ENCODE data around the gene CAPN15.
"Not testable (repeated sequence)": the region's sequence is repeated elsewhere in the genome, so short reads cannot be mapped to it uniquely, and the experiment has no call there.

CAPN15 gene

GRCh38 chr16:595094-595528, 67.6 kb downstream of the CAPN15 start:
- no peak for FAIRE-seq

- FAIRE-seq: no peak
Measured at GRCh38 chr16:595942-596735, 68.6 kb downstream of the CAPN15 start.

DNA sequence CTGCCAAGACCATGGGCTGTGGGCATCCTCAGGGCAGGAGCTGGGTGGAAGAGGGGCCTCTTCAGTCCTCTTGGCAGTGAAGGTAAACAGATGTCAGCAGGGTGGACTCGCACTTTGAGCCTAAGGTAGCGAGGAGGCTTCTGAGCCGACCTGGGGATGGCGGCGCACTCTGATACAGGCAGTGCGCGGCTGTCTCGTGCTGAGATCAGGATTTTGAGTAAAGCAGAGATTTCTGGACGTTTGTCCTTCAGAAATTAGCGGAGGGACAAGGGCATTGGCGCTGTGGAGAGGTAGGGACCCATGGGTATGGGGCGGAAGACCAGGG, 69.2 kb downstream of the CAPN15 start:
- no peak for FAIRE-seq

DNA sequence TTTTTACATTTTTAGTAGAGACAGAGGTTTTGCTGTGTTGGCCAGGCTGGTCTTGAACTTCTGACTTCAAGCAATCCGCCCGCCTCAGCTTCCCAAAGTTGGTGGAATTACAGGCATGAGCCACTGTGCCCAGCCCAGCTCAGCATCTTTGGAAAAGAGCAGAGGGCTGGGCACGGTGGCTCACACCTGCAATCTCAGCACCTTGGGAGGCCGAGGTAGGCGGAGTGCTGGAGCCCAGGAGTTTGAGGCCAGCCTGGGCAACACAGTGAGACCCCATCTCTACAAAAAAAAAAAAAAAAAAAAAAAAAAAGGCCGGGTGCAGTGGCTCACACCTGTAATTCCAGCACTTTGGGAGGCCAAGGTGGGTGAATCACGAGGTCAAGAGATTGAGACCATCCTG, 70.1 kb downstream of the CAPN15 start:
- not testable (repeated sequence) for FAIRE-seq

GRCh38 chr16:598823-599739, 71.6 kb downstream of the CAPN15 start:
- FAIRE-seq: no peak

DNA sequence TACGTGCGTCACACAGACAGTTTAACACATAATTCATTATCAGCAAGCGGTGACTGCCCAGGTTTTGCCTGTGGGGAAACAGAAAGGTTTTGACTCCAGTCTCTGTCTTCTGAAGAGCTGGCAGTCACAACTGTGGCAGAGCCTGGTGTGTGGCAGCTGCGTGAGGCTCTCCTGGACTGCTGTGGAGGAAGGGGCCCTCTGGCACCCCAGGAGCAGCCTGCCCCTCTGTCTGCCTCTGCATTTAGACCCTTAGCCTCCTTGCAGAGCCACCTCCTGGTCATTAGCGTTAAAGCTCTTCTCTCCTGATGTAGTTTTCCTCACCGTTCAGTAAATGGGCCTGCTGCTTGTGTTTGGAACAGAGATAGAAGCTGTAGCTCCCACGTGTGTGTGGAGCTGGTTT, 73.3 kb downstream of the CAPN15 start:
- no peak for FAIRE-seq

DNA sequence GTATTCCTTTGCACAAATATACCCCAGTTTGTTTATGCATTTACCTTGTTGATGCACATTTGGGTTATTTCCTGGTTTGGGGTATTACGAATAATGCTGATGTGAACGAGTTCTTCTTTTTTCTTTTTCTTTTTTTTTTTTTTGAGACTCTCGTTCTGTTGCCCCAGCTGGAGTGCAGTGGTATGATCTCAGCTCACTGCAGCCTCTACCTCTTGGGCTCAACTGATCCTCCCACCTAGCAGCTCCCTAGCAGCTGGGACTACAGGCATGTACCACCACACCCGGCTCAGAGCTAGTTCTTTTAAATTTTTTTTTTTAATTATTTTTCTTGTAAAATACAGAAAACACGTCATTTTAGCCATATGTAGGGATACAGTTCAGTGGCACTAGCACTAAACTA, 76.4 kb downstream of the CAPN15 start:
- no peak for FAIRE-seq
